ENCODE measurements around the gene SESN1. TPM values are rescaled to one million over a fixed set of nuclear protein-coding genes. Genes with fewer than 3 reads are reported as not detected.

Gene SESN1
- polyA plus RNA-seq, 3 donors, result 1.8 to 21.0 (median 3.1) TPM

GRCh38 chr6:109130065-109130464 lies 35.4 kb upstream of the SESN1 start:
- Mint-ChIP-seq H3K4me1 (peaks cover 3% of the 10 kb centered on the region), H3K9me3 (peaks cover 0 to 4% (median 2%) of the 10 kb centered on the region in 7 donors), H3K27ac (no peak overlapping the region), H3K36me3 (peaks cover 20 to 23% of the 10 kb centered on the region in 2 donors), H3K27me3 (ENCODE audit: low read depth in 3 of 3) (no peaks in the 10 kb centered on the region), H3K4me3 (no peak overlapping the region)
- H3K4me1 ChIP-seq (ENCODE audit: control insufficient read depth in 1 of 2, insufficient read depth in 2 of 2, low read length in 2 of 2), result no peaks in the 10 kb centered on the region
- no peaks in the 10 kb centered on the region for H3K79me2 ChIP-seq (ENCODE audit: insufficient read depth, low read length)
- H2AFZ ChIP-seq (ENCODE audit: insufficient read depth, low read depth, low read length, poor library complexity, severe bottlenecking), result no peak overlapping the region
- no peaks in the 10 kb centered on the region for H3K9me3 ChIP-seq (replicated peaks in 1 of 2; ENCODE audit: control insufficient read depth in 1 of 2, insufficient read depth in 1 of 2, low read length in 2 of 2)
- intact Hi-C loops (cut with micrococcal nuclease), result no loop called here
- no peaks in the 10 kb centered on the region for H4K20me1 ChIP-seq (ENCODE audit: insufficient read depth, low read length)
- WGBS (ENCODE audit: insufficient coverage), result 92% methylated on average over 2 of the region's 3 CpGs
- H3K9ac ChIP-seq (ENCODE audit: insufficient read depth, low read length, poor library complexity, severe bottlenecking), result no peak overlapping the region
- H3K4me3 ChIP-seq (replicated peaks in 1 of 3; ENCODE audit: low read depth in 2 of 3, low read length in 3 of 3), result no peak overlapping the region
- no peaks in the 10 kb centered on the region for H3K36me3 ChIP-seq (replicated peaks in 1 of 2; ENCODE audit: control insufficient read depth in 1 of 2, insufficient read depth in 2 of 2, low read length in 2 of 2)
- no peak overlapping the region for H3K27ac ChIP-seq (ENCODE audit: low read depth in 1 of 2, low read length in 2 of 2)
- no peak overlapping the region for H3K4me2 ChIP-seq (replicated peaks; ENCODE audit: extremely low read depth, low read length, poor library complexity, severe bottlenecking)
- H3K27me3 ChIP-seq (ENCODE audit: control insufficient read depth in 2 of 2, insufficient read depth in 2 of 2, low read length in 2 of 2), result no peaks in the 10 kb centered on the region
- no peak for DNase-seq
- TF ChIP-seq CTCF (IDR thresholded peaks at IDR 0.05), result no peak

GRCh38 chr6:109125504-109125903 lies 30.9 kb upstream of the SESN1 start:
- peaks cover 0 to 2% (median 0%) of the 10 kb centered on the region in 7 donors for H3K9me3 Mint-ChIP-seq
- no CpG with 5 or more reads among the region's 3 CpGs for WGBS (ENCODE audit: insufficient coverage)
- H3K4me1 Mint-ChIP-seq, result peaks cover 14% of the 10 kb centered on the region
- Histone ChIP-seq H3K27ac (ENCODE audit: low read depth in 1 of 2, low read length in 2 of 2) (no peak overlapping the region), H3K27me3 (ENCODE audit: control insufficient read depth in 2 of 2, insufficient read depth in 2 of 2, low read length in 2 of 2) (no peaks in the 10 kb centered on the region), H3K9ac (ENCODE audit: insufficient read depth, low read length, poor library complexity, severe bottlenecking) (no peak overlapping the region), H4K20me1 (ENCODE audit: insufficient read depth, low read length) (no peaks in the 10 kb centered on the region), H3K4me2 (replicated peaks; ENCODE audit: extremely low read depth, low read length, poor library complexity, severe bottlenecking) (no peak overlapping the region), H3K79me2 (ENCODE audit: insufficient read depth, low read length) (peaks cover 27% of the 10 kb centered on the region), H3K4me3 (replicated peaks in 1 of 3; ENCODE audit: low read depth in 2 of 3, low read length in 3 of 3) (no peak overlapping the region), H2AFZ (ENCODE audit: insufficient read depth, low read depth, low read length, poor library complexity, severe bottlenecking) (no peak overlapping the region), H3K9me3 (replicated peaks in 1 of 2; ENCODE audit: control insufficient read depth in 1 of 2, insufficient read depth in 1 of 2, low read length in 2 of 2) (no peaks in the 10 kb centered on the region), H3K36me3 (replicated peaks in 1 of 2; ENCODE audit: control insufficient read depth in 1 of 2, insufficient read depth in 2 of 2, low read length in 2 of 2) (no peaks in the 10 kb centered on the region), H3K4me1 (ENCODE audit: control insufficient read depth in 1 of 2, insufficient read depth in 2 of 2, low read length in 2 of 2) (peaks cover 6 to 13% of the 10 kb centered on the region in 2 donors)
- no peak overlapping the region for H3K4me3 Mint-ChIP-seq
- H3K27me3 Mint-ChIP-seq (ENCODE audit: low read depth in 3 of 3), result no peaks in the 10 kb centered on the region
- no peak for DNase-seq
- H3K36me3 Mint-ChIP-seq, result peaks cover 8 to 18% of the 10 kb centered on the region in 2 donors
- no peak overlapping the region for H3K27ac Mint-ChIP-seq
- intact Hi-C loops (cut with micrococcal nuclease), result no loop called here
- TF ChIP-seq CTCF (IDR thresholded peaks at IDR 0.05), result no peak
